22Rv1 (cell line): Measurements from ENCODE around the gene MKI67.

ENCODE experiments used
- CTCF ChIP-seq: fragments of 450-650 bp; IDR thresholded peaks from 2 replicates; pipeline ENCODE4 v1.5.1; 2017; ENCODE audit warnings: mild to moderate bottlenecking
- ZFX ChIP-seq: fragments of 450-650 bp; IDR thresholded peaks from 2 replicates; pipeline ENCODE4 v1.6.1; 2017; ENCODE audit warnings: antibody characterized with exemption, borderline replicate concordance

- TF ChIP-seq CTCF, result no peak
- TF ChIP-seq ZFX, result no peak
Measured at GRCh38 chr10:128149267-128150014, 23.2 kb upstream of the MKI67 start.
